ENCODE data around the gene RAB6B. TPM values are rescaled to one million over a fixed set of nuclear protein-coding genes. Genes with fewer than 3 reads are reported as not detected.

RAB6B gene
- total and polyA plus RNA-seq, 2 experiments from 2014 or later, result 1.2 to 3.9 TPM

DNA sequence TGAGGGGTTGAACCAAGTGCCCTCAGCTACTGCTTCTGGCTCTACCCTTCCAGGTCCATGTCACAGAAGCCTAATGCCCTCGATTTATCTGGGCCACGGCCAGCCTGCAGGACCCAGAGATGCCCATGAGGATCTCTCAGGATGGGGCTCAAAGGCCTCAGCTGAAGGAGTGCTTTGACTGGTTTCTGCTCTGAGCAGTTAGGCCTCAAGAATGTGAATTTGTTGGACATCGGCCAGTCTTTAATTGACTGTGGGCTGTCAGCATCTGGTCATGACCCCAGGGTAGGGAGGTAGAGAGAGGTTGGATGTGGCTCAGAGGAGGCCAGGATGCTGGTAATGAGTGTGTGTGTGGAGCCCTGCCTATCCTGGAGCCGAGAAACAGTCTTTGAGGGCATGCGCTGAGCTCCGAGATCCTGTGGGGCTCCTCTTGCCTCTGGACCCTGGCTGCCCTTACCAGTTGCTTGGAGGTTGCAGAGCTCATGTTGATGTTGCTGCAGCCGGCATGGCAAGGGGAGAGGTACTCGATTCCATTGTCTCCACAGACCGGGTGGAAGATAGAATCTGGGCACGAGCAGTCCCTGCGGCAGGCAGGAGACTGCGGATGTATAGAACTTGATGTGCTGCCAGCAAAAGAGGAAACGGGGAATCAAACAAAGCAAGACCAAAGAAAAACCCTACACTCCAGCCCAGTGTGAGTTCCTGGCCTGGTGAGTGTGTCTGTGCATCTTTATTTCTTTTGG is 49.1 kb upstream of the RAB6B start:
- ATAC-seq, result no peak
- no peaks in the 10 kb centered on the region for H3K79me2 ChIP-seq (replicated peaks; ENCODE audit: insufficient read depth)
- no peaks in the 10 kb centered on the region for H4K20me1 ChIP-seq (replicated peaks; ENCODE audit: insufficient read depth)
- H3K27ac ChIP-seq (ENCODE audit: low read depth), result no peak overlapping the region
- H3K4me1 Mint-ChIP-seq, result peaks cover 17% of the 10 kb centered on the region
- no peaks in the 10 kb centered on the region for H3K4me1 ChIP-seq (ENCODE audit: insufficient read depth)
- no peaks in the 10 kb centered on the region for H3K27me3 ChIP-seq (ENCODE audit: insufficient read depth)
- H3K36me3 ChIP-seq (ENCODE audit: insufficient read depth), result no peaks in the 10 kb centered on the region
- no peaks in the 10 kb centered on the region for H3F3A ChIP-seq (replicated peaks; ENCODE audit: low read depth)
- TF ChIP-seq, protein P1, sequence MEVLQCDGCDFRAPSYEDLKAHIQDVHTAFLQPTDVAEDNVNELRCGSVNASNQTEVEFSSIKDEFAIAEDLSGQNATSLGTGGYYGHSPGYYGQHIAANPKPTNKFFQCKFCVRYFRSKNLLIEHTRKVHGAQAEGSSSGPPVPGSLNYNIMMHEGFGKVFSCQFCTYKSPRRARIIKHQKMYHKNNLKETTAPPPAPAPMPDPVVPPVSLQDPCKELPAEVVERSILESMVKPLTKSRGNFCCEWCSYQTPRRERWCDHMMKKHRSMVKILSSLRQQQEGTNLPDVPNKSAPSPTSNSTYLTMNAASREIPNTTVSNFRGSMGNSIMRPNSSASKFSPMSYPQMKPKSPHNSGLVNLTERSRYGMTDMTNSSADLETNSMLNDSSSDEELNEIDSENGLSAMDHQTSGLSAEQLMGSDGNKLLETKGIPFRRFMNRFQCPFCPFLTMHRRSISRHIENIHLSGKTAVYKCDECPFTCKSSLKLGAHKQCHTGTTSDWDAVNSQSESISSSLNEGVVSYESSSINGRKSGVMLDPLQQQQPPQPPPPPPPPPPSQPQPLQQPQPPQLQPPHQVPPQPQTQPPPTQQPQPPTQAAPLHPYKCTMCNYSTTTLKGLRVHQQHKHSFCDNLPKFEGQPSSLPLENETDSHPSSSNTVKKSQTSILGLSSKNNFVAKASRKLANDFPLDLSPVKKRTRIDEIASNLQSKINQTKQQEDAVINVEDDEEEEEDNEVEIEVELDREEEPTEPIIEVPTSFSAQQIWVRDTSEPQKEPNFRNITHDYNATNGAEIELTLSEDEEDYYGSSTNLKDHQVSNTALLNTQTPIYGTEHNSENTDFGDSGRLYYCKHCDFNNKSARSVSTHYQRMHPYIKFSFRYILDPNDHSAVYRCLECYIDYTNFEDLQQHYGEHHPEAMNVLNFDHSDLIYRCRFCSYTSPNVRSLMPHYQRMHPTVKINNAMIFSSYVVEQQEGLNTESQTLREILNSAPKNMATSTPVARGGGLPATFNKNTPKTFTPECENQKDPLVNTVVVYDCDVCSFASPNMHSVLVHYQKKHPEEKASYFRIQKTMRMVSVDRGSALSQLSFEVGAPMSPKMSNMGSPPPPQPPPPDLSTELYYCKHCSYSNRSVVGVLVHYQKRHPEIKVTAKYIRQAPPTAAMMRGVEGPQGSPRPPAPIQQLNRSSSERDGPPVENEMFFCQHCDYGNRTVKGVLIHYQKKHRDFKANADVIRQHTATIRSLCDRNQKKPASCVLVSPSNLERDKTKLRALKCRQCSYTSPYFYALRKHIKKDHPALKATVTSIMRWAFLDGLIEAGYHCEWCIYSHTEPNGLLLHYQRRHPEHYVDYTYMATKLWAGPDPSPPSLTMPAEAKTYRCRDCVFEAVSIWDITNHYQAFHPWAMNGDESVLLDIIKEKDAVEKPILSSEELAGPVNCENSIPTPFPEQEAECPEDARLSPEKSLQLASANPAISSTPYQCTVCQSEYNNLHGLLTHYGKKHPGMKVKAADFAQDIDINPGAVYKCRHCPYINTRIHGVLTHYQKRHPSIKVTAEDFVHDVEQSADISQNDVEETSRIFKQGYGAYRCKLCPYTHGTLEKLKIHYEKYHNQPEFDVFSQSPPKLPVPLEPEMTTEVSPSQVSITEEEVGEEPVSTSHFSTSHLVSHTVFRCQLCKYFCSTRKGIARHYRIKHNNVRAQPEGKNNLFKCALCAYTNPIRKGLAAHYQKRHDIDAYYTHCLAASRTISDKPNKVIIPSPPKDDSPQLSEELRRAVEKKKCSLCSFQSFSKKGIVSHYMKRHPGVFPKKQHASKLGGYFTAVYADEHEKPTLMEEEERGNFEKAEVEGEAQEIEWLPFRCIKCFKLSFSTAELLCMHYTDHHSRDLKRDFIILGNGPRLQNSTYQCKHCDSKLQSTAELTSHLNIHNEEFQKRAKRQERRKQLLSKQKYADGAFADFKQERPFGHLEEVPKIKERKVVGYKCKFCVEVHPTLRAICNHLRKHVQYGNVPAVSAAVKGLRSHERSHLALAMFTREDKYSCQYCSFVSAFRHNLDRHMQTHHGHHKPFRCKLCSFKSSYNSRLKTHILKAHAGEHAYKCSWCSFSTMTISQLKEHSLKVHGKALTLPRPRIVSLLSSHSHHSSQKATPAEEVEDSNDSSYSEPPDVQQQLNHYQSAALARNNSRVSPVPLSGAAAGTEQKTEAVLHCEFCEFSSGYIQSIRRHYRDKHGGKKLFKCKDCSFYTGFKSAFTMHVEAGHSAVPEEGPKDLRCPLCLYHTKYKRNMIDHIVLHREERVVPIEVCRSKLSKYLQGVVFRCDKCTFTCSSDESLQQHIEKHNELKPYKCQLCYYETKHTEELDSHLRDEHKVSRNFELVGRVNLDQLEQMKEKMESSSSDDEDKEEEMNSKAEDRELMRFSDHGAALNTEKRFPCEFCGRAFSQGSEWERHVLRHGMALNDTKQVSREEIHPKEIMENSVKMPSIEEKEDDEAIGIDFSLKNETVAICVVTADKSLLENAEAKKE (CRISPR knock-in tag; IDR thresholded peaks at IDR 0.05), result no peak
- TF ChIP-seq REST (IDR thresholded peaks at IDR 0.05; ENCODE audit: unreplicated experiment), result no peak
- no peak for TF ChIP-seq STAT1 (IDR thresholded peaks at IDR 0.05; ENCODE audit: unreplicated experiment)
- no peak for TF ChIP-seq POLR2AphosphoS5 (IDR thresholded peaks at IDR 0.05; ENCODE audit: low read depth)
- no peak for TF ChIP-seq ZNF331 (CRISPR knock-in tag; IDR thresholded peaks at IDR 0.05; ENCODE audit: low read depth)
- no peak for TF ChIP-seq NANOG (IDR thresholded peaks at IDR 0.05; ENCODE audit: borderline replicate concordance)
- TF ChIP-seq EZH2 (IDR thresholded peaks at IDR 0.05; ENCODE audit: low read depth, unreplicated experiment), result no peak
- no peak for TF ChIP-seq JUNB (IDR thresholded peaks at IDR 0.05; ENCODE audit: unreplicated experiment)
- no peak for TF ChIP-seq CREB1 (CRISPR knock-in tag; IDR thresholded peaks at IDR 0.05; ENCODE audit: low read depth)
- TF ChIP-seq, protein P2, sequence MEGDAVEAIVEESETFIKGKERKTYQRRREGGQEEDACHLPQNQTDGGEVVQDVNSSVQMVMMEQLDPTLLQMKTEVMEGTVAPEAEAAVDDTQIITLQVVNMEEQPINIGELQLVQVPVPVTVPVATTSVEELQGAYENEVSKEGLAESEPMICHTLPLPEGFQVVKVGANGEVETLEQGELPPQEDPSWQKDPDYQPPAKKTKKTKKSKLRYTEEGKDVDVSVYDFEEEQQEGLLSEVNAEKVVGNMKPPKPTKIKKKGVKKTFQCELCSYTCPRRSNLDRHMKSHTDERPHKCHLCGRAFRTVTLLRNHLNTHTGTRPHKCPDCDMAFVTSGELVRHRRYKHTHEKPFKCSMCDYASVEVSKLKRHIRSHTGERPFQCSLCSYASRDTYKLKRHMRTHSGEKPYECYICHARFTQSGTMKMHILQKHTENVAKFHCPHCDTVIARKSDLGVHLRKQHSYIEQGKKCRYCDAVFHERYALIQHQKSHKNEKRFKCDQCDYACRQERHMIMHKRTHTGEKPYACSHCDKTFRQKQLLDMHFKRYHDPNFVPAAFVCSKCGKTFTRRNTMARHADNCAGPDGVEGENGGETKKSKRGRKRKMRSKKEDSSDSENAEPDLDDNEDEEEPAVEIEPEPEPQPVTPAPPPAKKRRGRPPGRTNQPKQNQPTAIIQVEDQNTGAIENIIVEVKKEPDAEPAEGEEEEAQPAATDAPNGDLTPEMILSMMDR (conservative IDR thresholded peaks at IDR 0.05; ENCODE audit: low read depth in 2 of 2), result no peak
- TF ChIP-seq EZH2phosphoT487 (IDR thresholded peaks at IDR 0.05; ENCODE audit: unreplicated experiment), result no peak
- no peak for TF ChIP-seq ZNF114 (CRISPR knock-in tag; IDR thresholded peaks at IDR 0.05)
- TF ChIP-seq, protein P3, sequence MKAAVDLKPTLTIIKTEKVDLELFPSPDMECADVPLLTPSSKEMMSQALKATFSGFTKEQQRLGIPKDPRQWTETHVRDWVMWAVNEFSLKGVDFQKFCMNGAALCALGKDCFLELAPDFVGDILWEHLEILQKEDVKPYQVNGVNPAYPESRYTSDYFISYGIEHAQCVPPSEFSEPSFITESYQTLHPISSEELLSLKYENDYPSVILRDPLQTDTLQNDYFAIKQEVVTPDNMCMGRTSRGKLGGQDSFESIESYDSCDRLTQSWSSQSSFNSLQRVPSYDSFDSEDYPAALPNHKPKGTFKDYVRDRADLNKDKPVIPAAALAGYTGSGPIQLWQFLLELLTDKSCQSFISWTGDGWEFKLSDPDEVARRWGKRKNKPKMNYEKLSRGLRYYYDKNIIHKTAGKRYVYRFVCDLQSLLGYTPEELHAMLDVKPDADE (IDR thresholded peaks at IDR 0.05), result no peak
- H3K27ac Mint-ChIP-seq, result no peak overlapping the region
- no peaks in the 10 kb centered on the region for H3K9me2 ChIP-seq (ENCODE audit: insufficient read depth)
- H3K4me2 ChIP-seq, result no peak overlapping the region
- no peak for DNase-seq (ENCODE audit: low spot score)
- no peak overlapping the region for H2AFZ ChIP-seq
- H3K4me3 ChIP-seq, result no peak overlapping the region
- peaks cover 2% of the 10 kb centered on the region for H3K27me3 Mint-ChIP-seq (ENCODE audit: insufficient read depth, low read depth, poor library complexity)
- no peaks in the 10 kb centered on the region for H3K36me3 Mint-ChIP-seq (ENCODE audit: low read depth)
- no peaks in the 10 kb centered on the region; the same call in 2 of the 3 replicates for H3K9me3 Mint-ChIP-seq
- no peak overlapping the region for H3K4me3 Mint-ChIP-seq
